A673 (cell line): Measurements from ENCODE around the gene FIBP. TPM values are rescaled to one million over a fixed set of nuclear protein-coding genes. Genes with fewer than 3 reads are reported as not detected.

Experiments used
- BruUV-seq: library from RNA; stranded (reverse); fragments of 400-500 nt; replicated peaks from 2 replicates; lab custom pipeline; 2021; lab: Mats Ljungman, UMichigan
- CTCF ChIA-PET: fragments of 300-600 bp; sonication (Branson Sonifier 250); formaldehyde crosslinking; loops from one replicate; lab custom pipeline; 2022; ENCODE audit warnings: antibody characterized with exemption; lab: Charles Lee
- POLR2A ChIA-PET: fragments of 300-600 bp; sonication (Branson Sonifier 250); formaldehyde crosslinking; loops from one replicate; lab custom pipeline; 2022; ENCODE audit warnings: antibody characterized with exemption; ENCODE audit not compliant: low non-redundant PET; lab: Charles Lee
- DNase-seq: peaks from one replicate; pipeline ENCODE4 v3.0.0-alpha.2; 2015; ENCODE audit warnings: low spot score
- H3K27ac ChIP-seq: fragments of 200-600 bp; sonication (generic); 2 replicates; pipeline ENCODE4 v1.5.1; 2016; ENCODE audit warnings: mixed run types, low read depth, mild to moderate bottlenecking, mixed read lengths, antibody characterized with exemption, low read length; ENCODE audit not compliant: poor library complexity, severe bottlenecking
- H3K27me3 ChIP-seq: fragments of 200-600 bp; sonication (generic); replicated peaks from 2 replicates; pipeline ENCODE4 v1.6.1; 2017; ENCODE audit warnings: mixed run types, low read depth, mild to moderate bottlenecking, mixed read lengths, antibody characterized with exemption, low read length; ENCODE audit not compliant: insufficient read depth, poor library complexity
- H3K36me3 ChIP-seq: fragments of 200-600 bp; sonication (generic); 2 replicates; pipeline ENCODE4 v1.6.1; 2016; ENCODE audit warnings: mixed run types, mild to moderate bottlenecking, mixed read lengths, antibody characterized with exemption, low read length; ENCODE audit not compliant: insufficient read depth, poor library complexity, severe bottlenecking
- H3K4me1 ChIP-seq: fragments of 200-600 bp; sonication (generic); 2 replicates; pipeline ENCODE4 v1.6.1; 2017; ENCODE audit warnings: mixed run types, mild to moderate bottlenecking, mixed read lengths, antibody characterized with exemption, low read length; ENCODE audit not compliant: insufficient read depth, poor library complexity, severe bottlenecking
- H3K4me3 ChIP-seq: fragments of 200-600 bp; sonication (generic); 2 replicates; pipeline ENCODE4 v1.5.1; 2016; ENCODE audit warnings: low read depth, mixed run types, mild to moderate bottlenecking, mixed read lengths, low read length; ENCODE audit not compliant: poor library complexity, severe bottlenecking
- H3K9me3 ChIP-seq: fragments of 200-600 bp; sonication (generic); 2 replicates; pipeline ENCODE4 v1.6.1; 2016; ENCODE audit warnings: mixed run types, low read depth, mild to moderate bottlenecking, mixed read lengths, antibody characterized with exemption, low read length; ENCODE audit not compliant: poor library complexity, severe bottlenecking
- CTCF ChIP-seq: fragments of 300-800, 200-600 bp; sonication (generic); conservative IDR thresholded peaks from 2 replicates; pipeline ENCODE4 v1.5.1; 2017; ENCODE audit warnings: low read depth, mild to moderate bottlenecking, antibody characterized with exemption, low read length, moderate library complexity, mixed read lengths
- EZH2 ChIP-seq: fragments of 200-600 bp; sonication (generic); IDR thresholded peaks from 2 replicates; pipeline ENCODE4 v1.6.1; 2017; ENCODE audit warnings: borderline replicate concordance, low read depth, mild to moderate bottlenecking, mixed read lengths, antibody characterized with exemption, low read length; ENCODE audit not compliant: poor library complexity, severe bottlenecking
- intact Hi-C: fragments of 100-400 bp; cut with micrococcal nuclease; formaldehyde crosslinking; loops from one replicate; pipeline ENCODE4 v1.10.0; 2022; ENCODE audit not compliant: unreplicated experiment
- total RNA-seq: library from RNA; stranded (reverse); gene quantifications from 2 replicates; pipeline ENCODE4 v1.2.3, GENCODE V29; 2021

FIBP gene
- total RNA-seq, 1 experiment from 2014 or later, result 98.5 TPM

- CTCF ChIA-PET, result no interaction called here
- Histone ChIP-seq H3K4me1 (no peaks in the 10 kb centered on the region), H3K4me3 (no peak overlapping the region), H3K27me3 (no peaks in the 10 kb centered on the region), H3K9me3 (no peaks in the 10 kb centered on the region), H3K36me3 (peaks cover 17% of the 10 kb centered on the region), H3K27ac (no peak overlapping the region)
- TF ChIP-seq EZH2 (no peak), CTCF (no peak)
- no TSS peak for BruUV-seq
- DNase-seq, result no peak
- intact Hi-C loops, result no loop called here
- POLR2A ChIA-PET, result no interaction called here
Measured at GRCh38 chr11:65847746-65848145, 40.5 kb downstream of the FIBP start.

- no TSS peak for BruUV-seq
- Histone ChIP-seq H3K27ac (no peak overlapping the region), H3K27me3 (no peaks in the 10 kb centered on the region), H3K4me3 (no peak overlapping the region), H3K36me3 (no peaks in the 10 kb centered on the region), H3K9me3 (no peaks in the 10 kb centered on the region), H3K4me1 (no peaks in the 10 kb centered on the region)
- no peak for DNase-seq
- ChIA-PET POLR2A (no interaction called here), CTCF (no interaction called here)
- TF ChIP-seq CTCF (no peak), EZH2 (no peak)
- intact Hi-C loops, result no loop called here
Measured at GRCh38 chr11:65844231-65844872, 43.9 kb downstream of the FIBP start.

- DNase-seq, result no peak
- intact Hi-C loops, result no loop called here
- TF ChIP-seq CTCF (no peak), EZH2 (no peak)
- Histone ChIP-seq H3K27me3 (no peaks in the 10 kb centered on the region), H3K4me1 (no peaks in the 10 kb centered on the region), H3K27ac (no peak overlapping the region), H3K4me3 (no peak overlapping the region), H3K9me3 (no peaks in the 10 kb centered on the region), H3K36me3 (no peaks in the 10 kb centered on the region)
- ChIA-PET POLR2A (no interaction called here), CTCF (interaction anchor here (1.0 kb wide), 1 partner anchor 437 kb away, joined by 6 read pairs; no protein-coding TSS in a partner anchor)
- BruUV-seq, result no TSS peak
Measured at GRCh38 chr11:65843811-65844210, 44.5 kb downstream of the FIBP start.
